GM12892 (cell line): ENCODE measurements around the gene MRPL4.

Experiments
- DNase-seq: peaks from one replicate; pipeline ENCODE4 v3.0.0; 2011; ENCODE audit not compliant: insufficient read length
- FAIRE-seq: peaks from 2 replicates; lab custom pipeline; 2011; peaks lifted over from hg19 to GRCh38; lab: Jason Lieb, UNC
- POLR2A ChIP-seq: IDR thresholded peaks from 2 replicates; pipeline ENCODE4 v1.6.1; 2011; ENCODE audit warnings: low read depth, low read length, control low read depth
- POLR2AphosphoS5 ChIP-seq: IDR thresholded peaks from 2 replicates; pipeline ENCODE4 v1.6.1; 2011; ENCODE audit warnings: low read depth, low read length, control low read depth
- TAF1 ChIP-seq: IDR thresholded peaks from 2 replicates; pipeline ENCODE4 v1.6.1; 2011; ENCODE audit warnings: low read depth, mild to moderate bottlenecking, control low read depth, low read length, borderline replicate concordance

The MRPL4 gene

DNA sequence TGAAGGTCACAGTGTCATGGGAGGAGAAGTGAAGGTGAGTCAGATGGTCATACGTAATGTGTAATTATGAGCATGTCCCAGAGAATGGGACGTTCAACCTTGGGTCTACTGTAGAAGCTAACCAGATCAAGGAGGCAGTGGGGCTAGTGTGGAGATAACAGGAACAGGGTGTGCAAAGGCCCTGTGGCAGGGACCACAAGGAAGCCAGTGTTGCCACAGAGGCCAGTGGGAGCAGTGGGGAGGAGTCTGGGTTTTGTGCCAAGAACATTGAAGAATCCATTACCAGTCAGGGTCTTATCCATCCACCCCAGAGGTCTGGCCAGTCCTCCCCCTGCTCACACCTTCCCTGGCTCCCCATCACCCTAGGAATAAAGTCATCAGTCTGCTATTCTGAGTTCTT, 3.3 kb downstream of the MRPL4 start:
- TF ChIP-seq TAF1, result no peak
- TF ChIP-seq POLR2A, result no peak
- no peak; the same call in 1 of the 2 replicates for TF ChIP-seq POLR2AphosphoS5
- FAIRE-seq, result no peak
- no peak for DNase-seq

DNA sequence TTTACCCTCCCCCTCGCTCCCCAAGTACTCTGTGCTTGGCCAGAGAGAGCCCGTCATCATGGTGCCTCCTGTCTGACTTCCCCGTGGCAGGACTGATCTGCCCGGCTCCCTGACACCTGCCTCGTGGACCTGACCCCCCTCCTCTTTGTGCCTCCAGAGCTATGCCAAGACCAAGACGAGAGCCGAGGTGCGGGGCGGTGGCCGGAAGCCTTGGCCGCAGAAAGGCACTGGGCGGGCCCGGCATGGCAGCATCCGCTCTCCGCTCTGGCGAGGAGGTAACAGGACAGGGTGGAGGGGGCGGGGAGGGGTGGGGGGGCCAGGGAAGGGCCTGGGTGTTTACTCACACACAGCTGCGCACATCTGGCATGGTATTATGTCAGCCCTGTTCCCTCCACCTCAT, 4.5 kb downstream of the MRPL4 start:
- FAIRE-seq (no peak), DNase-seq (no peak)
- TF ChIP-seq TAF1 (no peak), POLR2A (no peak), POLR2AphosphoS5 (no peak)

DNA sequence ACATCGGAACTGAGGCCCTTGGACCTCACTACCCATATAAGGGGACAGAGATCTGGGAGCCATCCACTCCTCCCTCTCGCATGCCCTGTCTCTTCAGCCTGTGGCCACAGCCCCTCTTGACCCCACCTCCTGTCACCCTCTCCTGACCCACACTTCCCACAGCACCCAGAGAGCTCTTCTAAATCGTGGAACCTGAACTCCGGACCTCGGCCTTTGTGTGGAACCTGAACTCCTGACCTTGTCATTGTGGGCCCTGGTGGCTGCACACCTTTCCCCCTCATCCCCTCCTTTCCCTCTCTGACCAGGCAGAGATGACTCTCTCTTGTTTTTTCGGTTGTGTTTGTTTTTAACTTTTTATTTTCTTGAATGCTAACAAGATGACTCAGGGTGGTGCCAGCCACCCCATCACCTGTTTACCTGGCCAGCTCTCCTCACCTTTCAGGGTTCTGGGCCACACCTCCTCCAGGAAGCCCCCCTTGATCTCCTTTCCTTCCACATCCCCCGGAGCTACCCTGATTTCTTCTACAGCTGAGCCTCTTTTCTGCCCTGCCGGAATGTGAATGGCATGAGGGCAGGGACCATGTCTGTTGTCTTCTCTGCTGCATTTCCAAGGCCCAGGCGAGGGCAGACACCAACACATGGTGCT, 5.1 kb downstream of the MRPL4 start:
- DNase-seq (no peak), FAIRE-seq (no peak)
- no peak for TF ChIP-seq POLR2A
- no peak for TF ChIP-seq POLR2AphosphoS5
- no peak for TF ChIP-seq TAF1

DNA sequence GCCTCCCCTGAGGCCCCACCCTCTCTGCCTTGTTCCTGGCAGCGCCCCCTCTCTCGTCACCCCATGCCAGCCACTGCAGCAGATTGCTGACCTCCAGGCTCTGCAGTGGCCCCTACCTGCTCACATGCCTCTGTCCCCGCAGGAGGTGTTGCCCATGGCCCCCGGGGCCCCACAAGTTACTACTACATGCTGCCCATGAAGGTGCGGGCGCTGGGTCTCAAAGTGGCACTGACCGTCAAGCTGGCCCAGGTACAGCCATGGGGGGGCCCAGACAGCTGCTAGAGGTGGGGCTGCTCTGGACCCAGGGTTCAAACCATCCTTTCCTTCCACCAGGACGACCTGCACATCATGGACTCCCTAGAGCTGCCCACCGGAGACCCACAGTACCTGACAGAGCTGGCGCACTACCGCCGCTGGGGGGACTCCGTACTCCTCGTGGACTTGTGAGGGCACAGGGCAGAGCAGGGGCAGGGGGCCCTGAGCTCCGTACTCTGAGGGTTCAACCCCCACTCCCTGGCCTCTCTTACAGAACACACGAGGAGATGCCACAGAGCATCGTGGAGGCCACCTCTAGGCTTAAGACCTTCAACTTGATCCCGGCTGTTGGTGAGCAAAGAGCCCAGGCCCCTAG, 6.2 kb downstream of the MRPL4 start:
- no peak for DNase-seq
- TF ChIP-seq TAF1 (no peak), POLR2A (no peak)
- no peak for FAIRE-seq

DNA sequence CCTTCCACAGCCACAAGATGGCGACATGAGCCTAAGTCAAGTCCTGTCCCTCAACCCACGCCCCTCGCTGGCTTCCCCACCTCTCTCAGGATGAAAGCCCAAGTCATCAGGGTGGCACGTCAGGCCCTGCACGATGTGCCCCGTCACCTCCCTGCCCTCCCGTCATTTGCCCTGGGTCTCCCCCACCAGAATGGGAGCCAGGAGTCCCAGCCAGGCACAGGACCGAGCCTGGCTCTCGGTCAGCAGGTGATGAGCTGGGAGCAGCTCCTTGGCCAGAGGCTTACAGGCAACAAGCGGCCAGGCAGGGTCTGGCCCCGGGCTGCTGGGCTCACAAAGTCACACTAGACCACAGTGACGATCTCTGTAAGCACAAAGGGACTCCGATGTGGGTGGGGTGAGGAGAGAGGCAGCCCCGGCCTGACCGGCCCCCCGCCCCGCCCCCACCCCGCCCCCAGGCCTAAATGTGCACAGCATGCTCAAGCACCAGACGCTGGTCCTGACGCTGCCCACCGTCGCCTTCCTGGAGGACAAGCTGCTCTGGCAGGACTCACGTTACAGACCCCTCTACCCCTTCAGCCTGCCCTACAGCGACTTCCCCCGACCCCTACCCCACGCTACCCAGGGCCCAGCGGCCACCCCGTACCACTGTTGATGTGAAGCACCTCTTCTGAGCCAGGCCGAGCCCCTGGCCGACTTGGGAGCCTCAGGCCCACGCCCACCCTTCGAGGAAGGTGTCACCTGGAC, 7.3 kb downstream of the MRPL4 start:
- no peak; the same call in 1 of the 2 replicates for TF ChIP-seq POLR2A
- TF ChIP-seq TAF1, result no peak
- TF ChIP-seq POLR2AphosphoS5, result peak; percentile 24
- DNase-seq (peak; percentile 54), FAIRE-seq (peak; percentile 70)

DNA sequence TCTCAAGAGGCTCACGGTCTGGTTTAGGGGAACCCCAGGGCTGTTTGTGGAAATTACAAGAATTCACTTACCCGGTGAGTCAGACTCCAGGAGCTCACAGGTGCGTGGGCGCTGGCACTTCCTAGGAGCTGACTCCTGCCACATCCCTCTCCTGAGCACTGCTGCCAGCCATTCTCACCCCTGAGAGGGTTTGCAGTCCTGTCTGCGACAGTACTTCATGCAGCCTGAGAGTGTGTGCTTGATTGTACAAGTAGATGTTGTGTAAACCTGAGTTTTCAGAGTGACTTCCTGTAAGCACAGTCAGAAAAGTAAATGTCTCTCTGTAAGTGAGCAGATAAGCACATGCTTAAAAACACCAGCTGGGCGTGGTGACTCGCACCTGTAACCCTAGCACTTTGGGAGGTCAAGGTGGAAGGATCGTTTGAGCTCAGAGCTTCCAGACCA, 8.1 kb downstream of the MRPL4 start:
- no peak for DNase-seq
- TF ChIP-seq POLR2A (peak; percentile 56), POLR2AphosphoS5 (peak; percentile 66; the same call in 1 of the 2 replicates), TAF1 (no peak)
- peak; percentile 62 for FAIRE-seq

DNA sequence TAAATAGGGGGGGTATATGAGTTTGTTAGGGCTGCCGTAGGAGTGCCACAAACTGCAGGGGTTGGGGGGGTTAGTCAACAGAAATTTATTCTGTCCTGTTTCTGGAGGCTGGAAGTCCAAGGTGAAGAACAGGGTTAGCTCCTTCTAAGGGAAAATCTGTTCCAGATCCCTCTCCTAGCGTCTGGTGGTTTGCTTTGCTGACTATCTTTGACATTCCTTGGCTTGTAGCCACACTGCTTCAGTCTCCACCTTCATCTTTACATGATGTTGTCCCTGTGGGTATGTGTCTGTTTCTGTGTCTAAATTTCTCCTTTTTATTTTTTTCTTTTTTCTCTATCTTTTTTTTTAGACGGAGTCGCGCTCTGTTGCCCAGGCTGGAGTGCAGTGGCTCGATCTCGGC, 10.8 kb downstream of the MRPL4 start:
- TF ChIP-seq POLR2A, result no peak
- no peak for TF ChIP-seq TAF1
- TF ChIP-seq POLR2AphosphoS5, result no peak
- DNase-seq, result no peak
- FAIRE-seq, result no peak

DNA sequence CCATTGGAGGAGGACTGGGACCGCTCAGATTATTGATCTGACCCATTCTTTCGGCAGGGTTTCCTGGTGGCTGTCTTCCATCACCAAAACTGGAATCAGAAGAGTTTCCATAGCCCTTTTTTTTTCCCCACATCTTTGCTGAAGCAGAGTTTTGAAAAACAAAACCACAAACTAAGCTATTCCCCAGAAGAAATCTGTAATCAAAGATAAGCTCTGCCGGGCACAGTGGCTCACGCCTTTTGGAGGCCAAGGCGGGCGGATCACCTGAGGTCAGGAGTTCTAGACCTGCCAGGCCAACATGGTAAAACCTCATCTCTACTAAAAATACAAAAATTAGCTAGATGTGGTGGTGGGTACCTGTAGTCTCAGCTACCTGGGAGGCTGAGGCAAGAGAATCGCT, 14.7 kb downstream of the MRPL4 start:
- FAIRE-seq, result no peak
- TF ChIP-seq POLR2A (no peak), TAF1 (no peak), POLR2AphosphoS5 (no peak)
- DNase-seq, result no peak

DNA sequence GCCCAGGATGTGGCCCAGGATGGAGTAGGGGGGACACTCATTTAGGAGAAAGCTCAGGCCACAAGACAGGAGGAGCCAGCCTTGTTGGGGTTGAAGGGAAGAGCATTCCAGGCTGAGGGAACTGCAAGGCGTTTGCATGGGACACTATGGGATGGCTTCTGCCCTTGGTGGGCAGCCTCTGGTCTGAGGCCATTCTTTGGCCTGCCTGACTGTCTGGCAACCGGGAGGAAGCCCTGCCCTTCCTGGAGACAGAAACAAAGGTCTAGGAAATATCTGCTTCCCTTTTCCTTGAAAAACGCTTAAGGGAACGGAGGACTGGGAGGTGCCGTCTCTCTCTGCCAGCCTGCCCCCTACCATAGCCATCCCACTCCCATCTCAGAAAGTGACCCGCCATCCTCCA, 16.1 kb downstream of the MRPL4 start:
- TF ChIP-seq POLR2AphosphoS5, result no peak
- no peak for FAIRE-seq

DNA sequence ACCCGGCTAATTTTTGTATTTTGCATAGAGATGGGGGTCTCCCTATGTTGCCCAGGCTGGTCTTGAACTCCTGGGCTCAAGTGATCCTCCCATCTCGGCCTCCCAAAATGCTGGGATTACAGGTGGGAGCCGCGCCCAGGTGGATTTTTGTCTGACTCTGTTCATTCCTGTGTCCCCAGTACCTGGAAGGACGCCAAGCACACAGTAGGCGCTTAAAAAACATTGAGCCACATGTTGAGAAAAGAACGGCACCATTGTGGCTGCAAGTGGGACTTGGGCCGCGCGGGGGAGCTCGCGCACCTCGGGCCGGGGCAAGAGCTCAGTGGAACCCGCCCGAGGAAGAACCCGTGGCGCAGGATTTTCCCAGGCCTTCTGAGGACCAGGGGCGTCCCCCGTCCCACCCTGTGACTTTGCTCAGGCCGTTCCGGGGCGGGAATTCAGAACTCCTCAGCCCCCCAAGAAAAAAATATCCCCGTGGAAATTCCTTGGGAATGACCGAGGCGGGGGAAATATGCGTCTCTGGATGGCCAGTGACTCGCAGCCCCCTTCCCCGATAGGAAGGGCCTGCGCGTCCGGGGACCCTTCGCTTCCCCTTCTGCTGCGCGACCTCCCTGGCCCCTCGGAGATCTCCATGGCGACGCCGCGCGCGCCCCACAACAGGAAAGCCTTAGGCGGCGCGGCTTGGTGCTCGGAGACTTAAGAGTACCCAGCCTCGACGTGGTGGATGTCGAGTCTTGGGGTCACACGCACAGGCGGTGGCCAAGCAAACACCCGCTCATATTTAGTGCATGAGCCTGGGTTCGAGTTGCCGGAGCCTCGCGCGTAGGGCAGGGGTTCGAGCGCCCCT, 17.5 kb downstream of the MRPL4 start:
- TF ChIP-seq POLR2A (no peak; the same call in 1 of the 2 replicates), POLR2AphosphoS5 (no peak), TAF1 (peak; percentile 26; the same call in 1 of the 2 replicates)
- FAIRE-seq (peak; percentile 90), DNase-seq (no peak)

More for the DNA sequence above, 16.1 kb downstream of the MRPL4 start:
- DNase-seq, result no peak

DNA sequence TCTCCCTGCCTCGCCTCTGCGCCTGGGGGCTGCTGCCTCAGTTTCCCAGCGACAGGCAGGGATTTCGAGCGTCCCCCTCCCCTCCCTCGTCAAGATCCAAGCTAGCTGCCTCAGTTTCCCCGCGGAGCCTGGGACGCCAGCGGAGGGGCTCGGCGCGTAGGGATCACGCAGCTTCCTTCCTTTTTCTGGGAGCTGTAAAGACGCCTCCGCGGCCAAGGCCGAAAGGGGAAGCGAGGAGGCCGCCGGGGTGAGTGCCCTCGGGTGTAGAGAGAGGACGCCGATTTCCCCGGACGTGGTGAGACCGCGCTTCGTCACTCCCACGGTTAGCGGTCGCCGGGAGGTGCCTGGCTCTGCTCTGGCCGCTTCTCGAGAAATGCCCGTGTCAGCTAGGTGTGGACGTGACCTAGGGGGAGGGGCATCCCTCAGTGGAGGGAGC, 18.2 kb downstream of the MRPL4 start:
- DNase-seq (no peak), FAIRE-seq (peak; percentile 74)
- TF ChIP-seq POLR2A (no peak), POLR2AphosphoS5 (no peak)
